SU-DHL-6 (cell line): Measurements from ENCODE around the gene RRP12.
"Not testable (repeated sequence)": the region's sequence is repeated elsewhere in the genome, so short reads cannot be mapped to it uniquely, and the experiment has no call there.

Experiments
- CTCF ChIP-seq: fragments of 200-600 bp; sonication (generic); IDR thresholded peaks from one replicate; pipeline ENCODE4 v1.5.1; 2017; ENCODE audit warnings: antibody characterized with exemption, mild to moderate bottlenecking, low read length, moderate library complexity; ENCODE audit not compliant: insufficient read depth, poor library complexity, severe bottlenecking
- EZH2phosphoT487 ChIP-seq: fragments of 200-600 bp; sonication (generic), shearing (Covaris generic); conservative IDR thresholded peaks from 2 replicates; pipeline ENCODE4 v1.6.1; 2018; ENCODE audit warnings: mild to moderate bottlenecking, antibody characterized with exemption, low read length, moderate library complexity, mixed read lengths

- TF ChIP-seq CTCF, EZH2phosphoT487: not testable (repeated sequence)
Measured at GRCh38 chr10:97406483-97406882, 5.3 kb upstream of the RRP12 start.
